IMR-90 (cell line): ENCODE data around the gene FBXL19.

Experiments used
- BHLHE40 ChIP-seq: fragments of 150-350 bp; IDR thresholded peaks from 2 replicates; pipeline ENCODE4 v1.6.1; 2016; ENCODE audit warnings: mild to moderate bottlenecking, low read depth, low read length
- CTCF ChIP-seq: conservative IDR thresholded peaks from 2 replicates; pipeline ENCODE4 v1.5.1; 2012; ENCODE audit warnings: mild to moderate bottlenecking, low read depth, low read length, improper control_type of control experiment
- ELK1 ChIP-seq: fragments of 150-350 bp; IDR thresholded peaks from 2 replicates; pipeline ENCODE4 v1.6.1; 2016; ENCODE audit warnings: low read depth, mild to moderate bottlenecking, low read length, moderate library complexity, borderline replicate concordance
- MAFK ChIP-seq: IDR thresholded peaks from 2 replicates; pipeline ENCODE4 v1.6.1; 2012; ENCODE audit warnings: low read depth, low read length, improper control_type of control experiment
- MXI1 ChIP-seq: IDR thresholded peaks from 2 replicates; pipeline ENCODE4 v1.6.1; 2012; ENCODE audit warnings: low read depth, mild to moderate bottlenecking, low read length, moderate library complexity, borderline replicate concordance
- NFE2L2 ChIP-seq: fragments of 150-350 bp; IDR thresholded peaks from 2 replicates; pipeline ENCODE4 v1.6.1; 2016; ENCODE audit warnings: low read depth, mild to moderate bottlenecking, low read length
- POLR2A ChIP-seq: IDR thresholded peaks from 2 replicates; pipeline ENCODE4 v1.6.1; 2012; ENCODE audit warnings: mild to moderate bottlenecking, low read depth, low read length
- RAD21 ChIP-seq: IDR thresholded peaks from 2 replicates; pipeline ENCODE4 v1.6.1; 2012; ENCODE audit warnings: low read length, improper control_type of control experiment
- SMC3 ChIP-seq: fragments of 150-350 bp; IDR thresholded peaks from 2 replicates; pipeline ENCODE4 v1.6.1; 2016; ENCODE audit warnings: low read depth, mild to moderate bottlenecking, antibody characterized with exemption, low read length, moderate library complexity

- TF ChIP-seq SMC3 (no peak), CTCF (no peak), MAFK (no peak), POLR2A (no peak), NFE2L2 (no peak), BHLHE40 (no peak), MXI1 (no peak), RAD21 (no peak), ELK1 (no peak)
These were observed 4.8 kb upstream of the FBXL19 start for GRCh38 chr16:30918614-30919013.
